ENCODE measurements around the gene CREB3L2.
"Not testable (repeated sequence)": the region's sequence is repeated elsewhere in the genome, so short reads cannot be mapped to it uniquely, and the experiment has no call there.

CREB3L2 gene

GRCh38 chr7:138014201-138014600, 12.3 kb upstream of the CREB3L2 start:
- DNase-seq (ENCODE audit: low read depth), result not testable (repeated sequence)

DNA sequence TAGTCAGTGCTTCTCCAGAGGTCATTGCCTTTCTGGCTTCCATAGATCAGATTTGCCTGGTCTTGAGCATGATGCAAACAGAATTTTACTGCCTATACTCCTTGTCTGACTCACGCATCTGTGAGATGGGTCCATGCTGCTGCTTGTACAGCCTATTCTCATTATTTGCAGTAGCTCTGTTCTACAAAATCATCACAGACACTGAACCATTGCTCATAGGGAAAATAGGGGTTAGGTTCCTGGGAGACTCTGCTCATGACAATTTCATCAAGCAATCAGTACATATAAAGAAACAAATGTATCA, 7.4 kb upstream of the CREB3L2 start:
- no peak for DNase-seq (ENCODE audit: low read depth)

- peak; percentile 59 for DNase-seq (ENCODE audit: low read depth)
These were observed 6.9 kb upstream of the CREB3L2 start for GRCh38 chr7:138008588-138009349.

DNA sequence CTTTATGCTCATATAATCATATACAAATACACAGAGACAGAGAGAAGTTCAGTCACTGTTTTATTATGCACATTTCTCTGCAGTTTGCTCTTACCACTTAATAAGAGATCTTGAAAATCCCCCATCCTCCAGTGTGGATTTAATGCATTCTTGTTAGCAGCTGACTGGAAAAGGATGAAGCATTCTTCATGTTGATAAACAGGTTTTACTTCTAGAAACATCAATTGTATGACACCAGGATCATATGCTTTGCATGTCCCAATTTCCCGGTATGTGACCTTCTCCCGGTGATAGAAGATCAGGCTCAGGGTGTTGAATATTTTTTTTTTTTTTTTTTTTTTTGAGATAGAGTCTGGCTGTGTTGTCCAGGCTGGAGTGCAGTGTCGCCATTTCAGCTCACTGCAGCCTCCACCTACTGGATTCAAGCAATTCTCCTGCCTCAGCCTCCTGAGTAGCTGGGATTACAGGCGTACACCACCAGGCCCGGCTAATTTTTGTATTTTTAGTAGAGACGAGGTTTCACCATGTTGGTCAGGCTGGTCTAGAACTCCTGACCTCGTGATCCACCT, 6.2 kb upstream of the CREB3L2 start:
- no peak for DNase-seq (ENCODE audit: low read depth)

GRCh38 chr7:138006106-138006505, 4.2 kb upstream of the CREB3L2 start:
- no peak for DNase-seq (ENCODE audit: low read depth)

- no peak for DNase-seq (ENCODE audit: low read depth)
These were observed 3.0 kb upstream of the CREB3L2 start for GRCh38 chr7:138004936-138005335.

GRCh38 chr7:138004046-138004445, 2.2 kb upstream of the CREB3L2 start:
- DNase-seq (ENCODE audit: low read depth), result no peak

GRCh38 chr7:138002828-138003189, 923 bp upstream of the CREB3L2 start:
- DNase-seq (ENCODE audit: low read depth), result no peak

GRCh38 chr7:138002096-138002827, 376 bp upstream of the CREB3L2 start:
- peak; percentile 100 for DNase-seq (ENCODE audit: low read depth)

- DNase-seq (ENCODE audit: low read depth), result peak; percentile 93
These were observed 1.7 kb downstream of the CREB3L2 start for GRCh38 chr7:138000081-138000701.

GRCh38 chr7:137999496-138000080, 2.3 kb downstream of the CREB3L2 start:
- DNase-seq (ENCODE audit: low read depth), result no peak

- DNase-seq (ENCODE audit: low read depth), result peak; percentile 62
These were observed 3.6 kb downstream of the CREB3L2 start for GRCh38 chr7:137998250-137998649.

DNA sequence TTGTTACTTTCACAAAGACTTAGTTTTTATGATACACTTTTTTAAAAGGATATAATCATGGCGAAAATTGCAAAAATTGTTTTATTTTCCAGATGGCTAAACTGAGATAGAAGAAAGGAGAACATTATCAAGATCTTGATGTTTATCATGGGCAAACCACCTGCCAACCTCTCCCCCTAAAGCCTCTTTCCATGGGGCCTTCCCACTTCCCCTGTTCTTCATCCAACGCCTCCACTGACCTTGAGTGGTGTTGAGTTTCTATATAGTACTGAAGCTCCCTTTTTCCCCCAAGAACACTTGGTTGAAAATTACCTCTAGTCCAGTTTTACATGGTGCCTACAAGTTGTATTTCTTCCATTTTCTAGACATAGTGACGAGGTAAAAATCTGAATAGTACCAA, 5.0 kb downstream of the CREB3L2 start:
- DNase-seq (ENCODE audit: low read depth), result no peak

- peak; percentile 78 for DNase-seq (ENCODE audit: low read depth)
These were observed 5.5 kb downstream of the CREB3L2 start for GRCh38 chr7:137996386-137996851.

GRCh38 chr7:137994216-137994615, 7.7 kb downstream of the CREB3L2 start:
- peak; percentile 86 for DNase-seq (ENCODE audit: low read depth)

GRCh38 chr7:137993395-137993743, 8.5 kb downstream of the CREB3L2 start:
- DNase-seq (ENCODE audit: low read depth), result no peak

- DNase-seq (ENCODE audit: low read depth), result peak; percentile 98
These were observed 9.1 kb downstream of the CREB3L2 start for GRCh38 chr7:137992550-137993394.

DNA sequence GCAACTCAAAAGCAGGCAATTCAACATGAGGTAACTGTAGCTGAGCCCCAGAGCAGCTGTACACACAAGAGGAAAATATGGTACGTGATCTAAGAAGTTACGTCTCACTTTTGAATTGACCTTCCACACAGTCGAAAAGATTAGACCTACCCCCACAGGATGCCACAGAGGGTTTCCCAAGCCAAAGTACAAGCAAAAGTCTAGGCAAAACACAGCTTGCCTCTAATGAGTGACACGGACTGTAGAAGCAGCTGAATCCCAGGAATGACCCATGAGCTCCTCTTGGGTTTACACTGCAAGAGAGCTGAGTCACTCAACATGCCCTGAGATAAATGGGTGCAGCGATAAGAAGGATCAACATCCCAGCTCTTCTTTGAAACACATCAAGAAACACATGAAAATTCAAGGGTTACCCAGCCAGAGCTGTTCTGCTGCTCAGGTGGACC, 9.8 kb downstream of the CREB3L2 start:
- DNase-seq (ENCODE audit: low read depth), result peak; percentile 99

DNA sequence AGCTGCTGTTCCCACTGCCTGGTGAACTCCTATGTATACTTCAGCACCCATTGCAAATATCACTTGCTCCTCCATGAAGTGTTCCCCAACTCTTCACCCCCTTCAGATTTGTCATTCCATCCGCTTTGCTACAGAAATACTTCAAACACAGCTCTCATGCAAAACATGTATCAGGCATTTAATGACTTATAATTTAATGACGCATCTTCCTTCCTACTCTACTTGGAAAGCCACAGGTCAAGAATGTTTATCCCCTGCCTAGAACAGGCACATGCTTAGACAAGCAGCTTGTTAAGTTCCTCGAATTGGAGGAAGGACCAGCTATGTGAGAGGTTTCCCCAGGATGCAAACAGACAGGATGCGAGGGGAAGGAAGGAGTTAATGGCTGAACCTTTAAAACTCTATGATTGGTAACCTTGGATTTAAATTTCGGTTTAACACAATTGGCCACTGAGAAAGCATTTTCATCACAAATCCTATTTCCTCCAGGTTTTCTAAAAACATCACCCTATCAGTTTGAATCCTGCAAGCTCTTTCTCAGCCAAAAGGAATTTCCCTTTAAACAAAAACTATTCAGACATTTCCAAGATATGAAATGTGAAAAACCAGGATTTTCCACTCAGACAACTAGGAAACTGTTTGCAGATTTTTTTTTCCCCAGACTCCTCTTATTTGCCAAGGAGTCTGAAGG, 11.5 kb downstream of the CREB3L2 start:
- DNase-seq (ENCODE audit: low read depth), result peak; percentile 94

DNA sequence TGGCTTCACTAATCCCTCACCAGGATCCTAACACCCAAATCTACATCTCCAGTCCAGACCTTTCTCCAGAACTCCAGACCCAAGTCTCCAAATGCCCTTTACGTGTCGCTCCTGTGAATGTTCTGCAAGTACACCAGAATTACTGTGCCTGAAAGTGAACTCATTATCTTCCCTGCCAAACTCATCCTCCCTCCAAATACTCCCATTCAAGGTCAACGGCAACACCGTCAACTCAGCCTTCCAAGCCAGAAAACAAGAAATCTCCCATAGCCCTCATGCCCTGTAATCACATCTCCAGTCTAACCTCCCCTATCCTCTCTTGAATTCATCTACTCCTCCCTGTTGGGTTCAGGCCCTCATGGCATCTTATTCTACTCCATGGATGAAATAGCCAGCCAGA, 12.3 kb downstream of the CREB3L2 start:
- no peak for DNase-seq (ENCODE audit: low read depth)

- no peak for DNase-seq (ENCODE audit: low read depth)
These were observed 12.8 kb downstream of the CREB3L2 start for GRCh38 chr7:137989094-137989493.
